ENCODE results near the gene KCNT1.

DNA sequence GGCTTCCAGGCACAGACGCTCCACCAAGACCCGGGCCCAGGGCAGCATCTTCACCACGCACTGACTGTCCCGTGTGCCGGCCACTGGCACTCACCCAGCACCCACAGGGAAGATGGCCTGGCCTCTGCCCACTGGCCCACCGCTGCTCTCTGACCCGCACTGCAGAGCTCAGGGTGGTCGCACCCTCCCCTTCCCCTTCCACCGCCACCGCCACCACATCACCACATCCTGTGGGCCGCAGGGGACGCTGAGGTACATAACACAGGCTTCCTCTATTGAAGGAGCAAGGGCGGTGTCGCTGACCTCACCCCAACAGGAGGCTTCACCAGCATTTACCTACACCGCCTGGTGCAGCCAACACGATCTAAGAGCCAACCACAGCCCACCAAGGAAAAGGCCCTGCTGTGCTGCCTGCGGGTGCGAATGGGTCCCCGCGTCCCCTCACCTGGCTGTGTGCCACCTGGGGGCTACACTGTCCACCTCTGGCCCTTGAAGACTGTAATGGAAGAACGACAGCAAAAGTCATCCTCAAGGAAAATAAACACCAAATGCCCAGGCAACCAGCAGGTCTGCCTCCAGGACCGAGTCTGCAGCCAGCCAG is 103.5 kb downstream of the KCNT1 start:
- TF ChIP-seq, protein P1, sequence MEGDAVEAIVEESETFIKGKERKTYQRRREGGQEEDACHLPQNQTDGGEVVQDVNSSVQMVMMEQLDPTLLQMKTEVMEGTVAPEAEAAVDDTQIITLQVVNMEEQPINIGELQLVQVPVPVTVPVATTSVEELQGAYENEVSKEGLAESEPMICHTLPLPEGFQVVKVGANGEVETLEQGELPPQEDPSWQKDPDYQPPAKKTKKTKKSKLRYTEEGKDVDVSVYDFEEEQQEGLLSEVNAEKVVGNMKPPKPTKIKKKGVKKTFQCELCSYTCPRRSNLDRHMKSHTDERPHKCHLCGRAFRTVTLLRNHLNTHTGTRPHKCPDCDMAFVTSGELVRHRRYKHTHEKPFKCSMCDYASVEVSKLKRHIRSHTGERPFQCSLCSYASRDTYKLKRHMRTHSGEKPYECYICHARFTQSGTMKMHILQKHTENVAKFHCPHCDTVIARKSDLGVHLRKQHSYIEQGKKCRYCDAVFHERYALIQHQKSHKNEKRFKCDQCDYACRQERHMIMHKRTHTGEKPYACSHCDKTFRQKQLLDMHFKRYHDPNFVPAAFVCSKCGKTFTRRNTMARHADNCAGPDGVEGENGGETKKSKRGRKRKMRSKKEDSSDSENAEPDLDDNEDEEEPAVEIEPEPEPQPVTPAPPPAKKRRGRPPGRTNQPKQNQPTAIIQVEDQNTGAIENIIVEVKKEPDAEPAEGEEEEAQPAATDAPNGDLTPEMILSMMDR (conservative IDR thresholded peaks at IDR 0.05; ENCODE audit: low read depth, low read length), result no peak
- TF ChIP-seq EZH2 (IDR thresholded peaks at IDR 0.05; ENCODE audit: borderline replicate concordance, low read depth, low read length, poor library complexity, severe bottlenecking), result no peak
